Muscle layer of colon (tissue), 2 donors: ENCODE results near the gene LHX5.

Source experiments
- H3K27ac ChIP-seq: one replicate; pipeline ENCODE4 v1.7.0; 2013; ENCODE audit warnings: low read depth, mild to moderate bottlenecking, low read length, moderate library complexity
- H3K27me3 ChIP-seq, 2 donors: one replicate each; pipeline ENCODE4 v1.7.0; 2013; ENCODE audit warnings: low read length in 2 of 2, mild to moderate bottlenecking in 2 of 2; ENCODE audit not compliant: insufficient read depth in 2 of 2, control insufficient read depth in 1 of 2
- H3K36me3 ChIP-seq: one replicate; pipeline ENCODE4 v1.7.0; 2013; ENCODE audit warnings: mild to moderate bottlenecking, low read length; ENCODE audit not compliant: insufficient read depth
- H3K4me1 ChIP-seq: one replicate; pipeline ENCODE4 v1.7.0; 2013; ENCODE audit warnings: mild to moderate bottlenecking, low read length; ENCODE audit not compliant: insufficient read depth
- H3K4me3 ChIP-seq, 2 donors: one replicate each; pipeline ENCODE4 v1.7.0; 2013; ENCODE audit warnings: low read length in 2 of 2, low read depth in 1 of 2, mild to moderate bottlenecking in 1 of 2, moderate library complexity in 1 of 2
- H3K9ac ChIP-seq: one replicate; pipeline ENCODE4 v1.7.0; 2013; ENCODE audit warnings: low read length
- H3K9me3 ChIP-seq: one replicate; pipeline ENCODE4 v1.7.0; 2013; ENCODE audit warnings: mild to moderate bottlenecking, low read length
- donor health status: abdominal sarcoma.
- donor health status: Adenocarcinoma of cecum.

Gene LHX5

GRCh38 chr12:113471619-113472171 is at the start of gene LHX5:
TSS of gene LHX5 (minus strand) at chr12:113471871. CDS start at chr12:113471498, 373 bp downstream.
- no peak within 1 kb of the TSS for H3K9ac ChIP-seq
- no peak within 1 kb of the TSS for H3K4me3 ChIP-seq
- H3K27ac ChIP-seq: no peak within 1 kb of the TSS

GRCh38 chr12:113519464-113520307 is 48.0 kb upstream of the LHX5 start:
- H3K4me1 ChIP-seq: no peaks in the 10 kb centered on the region
- no peak overlapping the region for H3K4me3 ChIP-seq
- H3K9ac ChIP-seq: no peak overlapping the region
- H3K9me3 ChIP-seq: no peaks in the 10 kb centered on the region
- peaks cover 9 to 50% of the 10 kb centered on the region in 2 donors for H3K27me3 ChIP-seq
- H3K27ac ChIP-seq: no peak overlapping the region
- H3K36me3 ChIP-seq: no peaks in the 10 kb centered on the region

More at GRCh38 chr12:113471619-113472171, at the start of gene LHX5:
- H3K9me3 ChIP-seq: no peaks in the 10 kb centered on the region
- no peaks in the 10 kb centered on the region for H3K36me3 ChIP-seq
- peaks cover 17 to 80% of the 10 kb centered on the region in 2 donors for H3K27me3 ChIP-seq
- no peaks in the 10 kb centered on the region for H3K4me1 ChIP-seq

- no peaks in the 10 kb centered on the region for H3K4me1 ChIP-seq
- H3K9ac ChIP-seq: no peak overlapping the region
- H3K4me3 ChIP-seq: no peak overlapping the region
- no peaks in the 10 kb centered on the region for H3K36me3 ChIP-seq
- H3K9me3 ChIP-seq: no peaks in the 10 kb centered on the region
- H3K27me3 ChIP-seq: peaks cover 5 to 49% of the 10 kb centered on the region in 2 donors
- no peak overlapping the region for H3K27ac ChIP-seq
Observed at GRCh38 chr12:113515082-113515856, 43.6 kb upstream of the LHX5 start.

GRCh38 chr12:113514602-113515001 is 42.9 kb upstream of the LHX5 start:
- H3K9ac ChIP-seq: no peak overlapping the region
- no peak overlapping the region for H3K27ac ChIP-seq
- H3K9me3 ChIP-seq: no peaks in the 10 kb centered on the region
- H3K4me1 ChIP-seq: no peaks in the 10 kb centered on the region
- H3K36me3 ChIP-seq: no peaks in the 10 kb centered on the region
- no peak overlapping the region for H3K4me3 ChIP-seq
- peaks cover 5 to 44% of the 10 kb centered on the region in 2 donors for H3K27me3 ChIP-seq

DNA sequence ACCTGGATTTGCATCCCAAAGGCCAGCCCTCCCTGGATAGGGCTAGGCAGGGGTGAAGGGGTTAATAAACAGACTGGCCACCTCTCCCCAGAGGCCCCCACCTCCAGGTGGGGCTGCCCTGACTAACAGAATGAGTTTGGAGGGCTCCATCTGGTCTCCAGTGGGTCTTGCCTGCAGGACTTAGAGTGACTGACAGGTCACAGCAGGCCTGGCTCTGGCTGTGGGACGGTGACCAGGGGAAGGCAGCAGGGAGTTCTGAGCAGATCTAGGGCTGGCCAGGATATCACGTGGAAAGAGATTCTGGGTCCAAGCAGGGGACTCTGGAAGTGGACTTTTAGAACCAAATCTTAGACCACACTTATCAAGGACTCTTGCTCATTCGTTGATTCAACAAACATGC is 40.9 kb upstream of the LHX5 start:
- Histone ChIP-seq H3K4me3 (no peak overlapping the region), H3K9ac (no peak overlapping the region), H3K27me3 (peaks cover 0 to 32% of the 10 kb centered on the region in 2 donors), H3K36me3 (no peaks in the 10 kb centered on the region), H3K27ac (no peak overlapping the region), H3K9me3 (no peaks in the 10 kb centered on the region), H3K4me1 (no peaks in the 10 kb centered on the region)

DNA sequence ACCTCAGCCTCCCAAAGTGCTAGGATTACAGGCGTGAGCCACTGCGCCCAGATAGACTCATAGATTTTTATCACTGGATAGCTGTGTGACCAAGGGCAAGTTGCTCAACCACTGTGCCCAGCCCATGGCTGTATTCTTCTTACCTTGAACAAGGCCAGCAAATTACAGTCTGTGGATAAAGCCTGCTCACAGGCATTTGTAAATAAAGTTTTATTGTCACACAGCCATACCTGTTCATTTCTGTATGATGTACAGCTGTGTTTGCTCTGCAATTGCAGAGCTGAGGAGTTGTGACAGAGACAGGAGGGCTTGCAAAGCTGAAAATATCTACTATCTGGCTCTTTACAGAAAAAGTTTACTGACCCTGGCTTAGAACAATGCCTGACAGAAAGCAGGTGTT is 35.2 kb upstream of the LHX5 start:
- H3K4me3 ChIP-seq: no peak overlapping the region
- no peaks in the 10 kb centered on the region for H3K4me1 ChIP-seq
- H3K27me3 ChIP-seq: peaks cover 0 to 5% of the 10 kb centered on the region in 2 donors
- no peak overlapping the region for H3K9ac ChIP-seq
- H3K27ac ChIP-seq: no peak overlapping the region
- H3K9me3 ChIP-seq: no peaks in the 10 kb centered on the region
- no peaks in the 10 kb centered on the region for H3K36me3 ChIP-seq

DNA sequence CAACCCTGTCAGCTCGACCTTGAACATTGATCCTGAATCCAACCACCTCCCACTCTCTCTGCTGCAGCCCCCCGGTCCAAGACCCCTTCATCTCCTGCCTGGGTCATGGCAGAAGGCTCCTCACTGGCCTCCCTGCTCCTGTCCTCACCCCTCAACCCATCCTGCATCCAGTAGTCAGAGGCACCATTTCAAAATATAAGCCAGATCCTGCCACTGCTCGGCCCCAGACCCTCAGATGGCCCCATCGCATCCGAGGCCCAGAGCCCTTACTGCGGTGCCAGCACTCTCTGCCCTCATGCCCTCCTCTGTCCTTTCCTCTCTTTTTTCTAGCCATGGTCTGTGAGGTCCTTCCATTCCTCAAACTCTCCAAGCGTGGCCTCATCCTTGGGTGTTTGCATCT is 34.3 kb upstream of the LHX5 start:
- peaks cover 0 to 3% of the 10 kb centered on the region in 2 donors for H3K27me3 ChIP-seq
- H3K4me3 ChIP-seq: no peak overlapping the region
- H3K27ac ChIP-seq: no peak overlapping the region
- H3K9ac ChIP-seq: no peak overlapping the region
- no peaks in the 10 kb centered on the region for H3K9me3 ChIP-seq
- no peaks in the 10 kb centered on the region for H3K36me3 ChIP-seq
- H3K4me1 ChIP-seq: no peaks in the 10 kb centered on the region

DNA sequence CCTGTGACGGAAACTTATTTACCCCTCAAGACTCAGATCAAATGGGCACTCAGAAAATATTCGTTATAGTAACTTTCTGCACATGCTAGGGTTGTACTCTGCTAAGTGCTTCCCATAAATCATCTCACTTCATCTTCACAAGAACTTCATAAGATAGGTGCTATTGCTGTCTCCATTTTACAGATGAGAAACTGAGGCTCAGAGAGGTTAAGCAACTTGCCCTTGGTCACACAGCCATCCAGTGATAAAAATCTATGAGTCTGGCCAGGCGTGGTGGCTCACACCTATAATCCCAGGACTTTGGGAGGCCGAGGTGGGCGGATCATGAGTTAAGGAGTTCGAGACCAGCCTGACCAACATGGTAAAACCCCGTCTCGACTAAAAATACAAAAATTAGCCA is 33.2 kb upstream of the LHX5 start:
- Histone ChIP-seq H3K9me3 (no peaks in the 10 kb centered on the region), H3K4me3 (no peak overlapping the region), H3K27ac (no peak overlapping the region), H3K9ac (no peak overlapping the region), H3K4me1 (no peaks in the 10 kb centered on the region), H3K36me3 (no peaks in the 10 kb centered on the region), H3K27me3 (peaks cover 0 to 13% of the 10 kb centered on the region in 2 donors)

DNA sequence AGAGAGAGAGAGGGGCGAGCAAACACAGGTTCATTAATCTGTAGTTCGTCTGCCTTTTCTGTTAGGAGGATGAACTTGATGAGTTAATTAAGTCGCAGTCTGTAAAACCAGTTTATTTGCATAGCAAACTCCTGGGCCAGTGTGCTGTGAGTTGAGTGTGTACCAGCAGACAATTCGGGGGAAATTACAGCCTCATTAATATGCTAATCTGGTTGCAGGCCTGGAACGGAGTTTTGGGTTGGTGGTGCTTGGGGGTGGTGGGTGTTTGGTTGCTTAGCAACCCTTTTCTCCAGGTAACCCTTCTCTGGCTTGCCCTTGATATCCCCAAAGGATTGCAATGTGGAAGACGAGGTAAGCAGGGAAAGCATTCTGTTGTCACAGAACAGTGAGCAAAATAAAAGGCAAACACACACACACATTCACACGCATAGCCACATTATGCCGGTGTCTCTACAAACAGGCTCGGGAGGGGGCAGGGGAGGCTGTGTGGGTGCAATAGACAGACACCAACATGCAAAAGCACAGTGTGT is 29.2 kb upstream of the LHX5 start:
- H3K27ac ChIP-seq: no peak overlapping the region
- no peaks in the 10 kb centered on the region for H3K4me1 ChIP-seq
- peaks cover 6 to 21% of the 10 kb centered on the region in 2 donors for H3K27me3 ChIP-seq
- H3K4me3 ChIP-seq: no peak overlapping the region
- no peak overlapping the region for H3K9ac ChIP-seq
- no peaks in the 10 kb centered on the region for H3K9me3 ChIP-seq
- no peaks in the 10 kb centered on the region for H3K36me3 ChIP-seq

GRCh38 chr12:113500306-113500675 is 28.6 kb upstream of the LHX5 start:
- Histone ChIP-seq H3K4me1 (no peaks in the 10 kb centered on the region), H3K9ac (no peak overlapping the region), H3K36me3 (no peaks in the 10 kb centered on the region), H3K27ac (no peak overlapping the region), H3K9me3 (no peaks in the 10 kb centered on the region), H3K27me3 (peaks cover 6 to 21% of the 10 kb centered on the region in 2 donors), H3K4me3 (no peak overlapping the region)

GRCh38 chr12:113498490-113498889 is 26.8 kb upstream of the LHX5 start:
- H3K9me3 ChIP-seq: no peaks in the 10 kb centered on the region
- no peak overlapping the region for H3K27ac ChIP-seq
- H3K27me3 ChIP-seq: peaks cover 6 to 21% of the 10 kb centered on the region in 2 donors
- no peak overlapping the region for H3K9ac ChIP-seq
- H3K4me3 ChIP-seq: no peak overlapping the region
- no peaks in the 10 kb centered on the region for H3K36me3 ChIP-seq
- no peaks in the 10 kb centered on the region for H3K4me1 ChIP-seq
